Mucosa of rectum (tissue), 2 donors: ENCODE results near the gene C1QTNF12.

Experiments
- H3K27ac ChIP-seq, 2 donors: one replicate each; pipeline ENCODE4 v1.7.0; 2013; ENCODE audit warnings: inconsistent platforms in 2 of 2, low read depth in 2 of 2, low read length in 2 of 2
- H3K27me3 ChIP-seq, 2 donors: one replicate each; pipeline ENCODE4 v1.7.0; 2013; ENCODE audit warnings: low read length in 2 of 2; ENCODE audit not compliant: control insufficient read depth in 2 of 2, insufficient read depth in 2 of 2
- H3K36me3 ChIP-seq, 2 donors: one replicate each; pipeline ENCODE4 v1.7.0; 2013; ENCODE audit warnings: low read length in 2 of 2; ENCODE audit not compliant: control insufficient read depth in 2 of 2, insufficient read depth in 2 of 2
- H3K4me1 ChIP-seq, 2 donors: one replicate each; pipeline ENCODE4 v1.7.0; 2013; ENCODE audit warnings: low read length in 2 of 2, mild to moderate bottlenecking in 1 of 2; ENCODE audit not compliant: control insufficient read depth in 2 of 2, insufficient read depth in 2 of 2
- H3K4me3 ChIP-seq, 2 donors: one replicate each; pipeline ENCODE4 v1.7.0; 2013; ENCODE audit warnings: low read length in 2 of 2
- H3K9ac ChIP-seq, 2 donors: one replicate each; pipeline ENCODE4 v1.7.0; 2013; ENCODE audit warnings: low read length in 2 of 2, low read depth in 1 of 2, mild to moderate bottlenecking in 1 of 2
- H3K9me3 ChIP-seq, 2 donors: one replicate each; pipeline ENCODE4 v1.7.0; 2013; ENCODE audit warnings: low read length in 2 of 2; ENCODE audit not compliant: control insufficient read depth in 2 of 2
- donor health status: healthy.
- donor health status: Normal muscosa, but diverticular disease.

C1QTNF12 gene

DNA sequence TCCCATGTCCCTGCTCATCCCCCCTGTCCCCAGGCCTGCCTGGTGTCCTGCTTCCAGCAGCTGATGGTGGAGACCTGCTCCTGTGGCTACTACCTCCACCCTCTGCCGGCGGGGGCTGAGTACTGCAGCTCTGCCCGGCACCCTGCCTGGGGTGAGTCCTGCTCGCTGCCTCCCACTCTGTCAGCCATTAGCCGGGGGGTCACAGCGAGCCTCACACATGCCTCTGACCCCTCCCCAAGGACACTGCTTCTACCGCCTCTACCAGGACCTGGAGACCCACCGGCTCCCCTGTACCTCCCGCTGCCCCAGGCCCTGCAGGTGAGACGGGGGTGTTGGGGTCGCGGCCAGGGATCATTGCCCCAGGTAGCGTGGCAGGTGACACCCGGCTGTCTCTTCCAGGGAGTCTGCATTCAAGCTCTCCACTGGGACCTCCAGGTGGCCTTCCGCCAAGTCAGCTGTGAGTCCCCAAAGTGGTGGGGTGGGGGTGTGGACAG is 43.8 kb upstream of the C1QTNF12 start:
- H3K27me3 ChIP-seq = peaks cover 4 to 28% of the 10 kb centered on the region in 2 donors

DNA sequence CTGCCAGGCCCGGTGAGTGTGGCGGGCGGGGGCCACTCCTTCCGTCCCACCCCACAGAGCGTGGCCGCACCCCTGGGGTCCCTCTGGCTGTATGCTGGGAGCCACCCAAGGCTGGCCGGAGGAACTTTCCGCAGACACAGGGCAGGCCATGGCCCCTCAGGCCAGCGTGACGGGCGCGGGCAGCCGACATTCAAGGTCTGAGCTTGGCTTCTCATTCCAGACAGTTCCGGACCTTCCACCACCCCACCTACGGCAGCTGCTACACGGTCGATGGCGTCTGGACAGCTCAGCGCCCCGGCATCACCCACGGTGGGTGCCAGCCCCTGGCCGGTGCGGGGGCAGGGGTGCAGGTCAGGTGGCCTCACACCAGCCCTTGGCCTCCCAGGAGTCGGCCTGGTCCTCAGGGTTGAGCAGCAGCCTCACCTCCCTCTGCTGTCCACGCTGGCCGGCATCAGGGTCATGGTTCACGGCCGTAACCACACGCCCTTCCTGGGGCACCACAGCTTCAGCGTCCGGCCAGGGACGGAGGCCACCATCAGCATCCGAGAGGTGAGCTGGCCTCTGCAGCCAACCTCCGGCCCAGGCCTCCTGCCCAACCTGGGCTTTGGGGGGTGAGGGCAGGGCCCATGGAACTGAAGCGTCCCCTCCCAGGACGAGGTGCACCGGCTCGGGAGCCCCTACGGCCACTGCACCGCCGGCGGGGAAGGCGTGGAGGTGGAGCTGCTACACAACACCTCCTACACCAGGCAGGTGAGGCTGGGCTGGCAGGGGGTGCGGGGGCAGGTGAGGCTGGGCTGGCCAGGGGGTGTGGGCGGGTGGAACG is 41.0 kb upstream of the C1QTNF12 start:
- peaks cover 14 to 20% of the 10 kb centered on the region in 2 donors for H3K4me1 ChIP-seq
- no peaks in the 10 kb centered on the region for H3K9me3 ChIP-seq
- H3K9ac ChIP-seq = no peak overlapping the region
- no peaks in the 10 kb centered on the region for H3K36me3 ChIP-seq
- peaks cover 4 to 28% of the 10 kb centered on the region in 2 donors for H3K27me3 ChIP-seq
- H3K4me3 ChIP-seq = no peak overlapping the region
- no peak overlapping the region for H3K27ac ChIP-seq

More for the DNA sequence above, 43.8 kb upstream of the C1QTNF12 start:
- Histone ChIP-seq H3K4me3 (no peak overlapping the region), H3K36me3 (no peaks in the 10 kb centered on the region), H3K9ac (no peak overlapping the region), H3K4me1 (peaks cover 11 to 19% of the 10 kb centered on the region in 2 donors), H3K9me3 (no peaks in the 10 kb centered on the region), H3K27ac (no peak overlapping the region)

DNA sequence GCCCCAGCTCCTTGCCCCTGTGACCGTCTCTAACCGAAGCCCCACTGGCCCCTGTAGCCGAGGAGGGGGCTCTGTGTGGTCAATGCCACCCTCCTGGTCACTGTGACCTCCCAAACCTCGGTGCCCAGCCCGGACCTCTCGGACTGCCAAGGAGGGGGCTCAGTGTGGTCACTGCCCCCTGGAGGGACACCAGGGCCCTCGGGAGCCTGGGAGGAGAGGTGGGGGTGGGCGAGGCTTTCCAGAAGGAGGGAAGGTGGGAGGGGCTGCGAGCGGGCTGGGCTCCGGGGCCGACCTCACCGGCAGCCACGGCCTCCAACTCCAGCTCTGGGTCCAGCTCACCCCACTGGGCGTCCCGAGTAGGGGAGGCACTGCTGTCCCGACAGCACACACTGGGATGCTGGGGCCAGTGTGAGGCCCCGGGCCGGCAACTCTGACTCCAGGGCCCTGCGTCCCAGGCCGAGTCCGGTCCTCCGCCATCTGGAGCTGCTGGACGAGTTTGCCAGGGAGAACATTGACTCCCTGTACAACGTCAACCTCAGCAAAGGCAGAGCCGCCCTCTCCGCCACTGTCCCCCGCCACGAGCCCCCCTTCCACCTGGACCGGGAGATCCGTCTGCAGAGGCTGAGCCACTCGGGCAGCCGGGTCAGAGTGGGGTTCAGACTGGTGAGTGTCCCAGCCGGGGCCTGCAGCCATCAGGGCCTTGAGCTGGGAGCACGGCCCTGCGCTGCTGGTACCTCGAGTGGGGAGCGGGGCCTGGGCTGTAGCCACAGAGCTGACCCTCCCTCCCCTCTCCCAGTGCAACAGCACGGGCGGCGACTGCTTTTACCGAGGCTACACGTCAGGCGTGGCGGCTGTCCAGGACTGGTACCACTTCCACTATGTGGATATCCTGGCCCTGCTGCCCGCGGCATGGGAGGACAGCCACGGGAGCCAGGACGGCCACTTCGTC is 40.1 kb upstream of the C1QTNF12 start:
- Histone ChIP-seq H3K4me1 (peaks cover 16 to 27% of the 10 kb centered on the region in 2 donors), H3K4me3 (no peak overlapping the region), H3K9ac (no peak overlapping the region), H3K27ac (no peak overlapping the region), H3K36me3 (no peaks in the 10 kb centered on the region), H3K27me3 (peaks cover 4 to 28% of the 10 kb centered on the region in 2 donors), H3K9me3 (no peaks in the 10 kb centered on the region)

DNA sequence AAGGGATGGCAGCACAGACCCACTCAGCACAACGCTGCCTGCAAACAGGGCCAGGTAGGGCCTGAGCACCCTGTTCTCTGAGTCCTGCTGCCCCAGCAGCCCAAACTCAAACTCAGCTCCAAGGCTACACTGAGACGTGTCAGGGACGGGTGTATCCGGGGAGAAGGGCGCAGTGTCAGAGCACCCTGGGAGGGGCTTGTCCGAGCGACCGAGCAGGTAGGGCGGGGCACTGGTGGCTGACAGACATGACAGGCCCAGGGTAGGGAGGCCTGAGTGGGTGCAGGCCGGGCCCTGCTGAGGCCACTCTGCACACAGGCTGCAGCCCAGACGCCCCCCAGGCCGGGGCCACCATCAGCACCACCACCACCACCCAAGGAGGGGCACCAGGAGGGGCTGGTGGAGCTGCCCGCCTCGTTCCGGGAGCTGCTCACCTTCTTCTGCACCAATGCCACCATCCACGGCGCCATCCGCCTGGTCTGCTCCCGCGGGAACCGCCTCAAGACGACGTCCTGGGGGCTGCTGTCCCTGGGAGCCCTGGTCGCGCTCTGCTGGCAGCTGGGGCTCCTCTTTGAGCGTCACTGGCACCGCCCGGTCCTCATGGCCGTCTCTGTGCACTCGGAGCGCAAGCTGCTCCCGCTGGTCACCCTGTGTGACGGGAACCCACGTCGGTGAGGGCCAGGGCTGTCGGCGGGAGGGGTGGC is 39.2 kb upstream of the C1QTNF12 start:
- Histone ChIP-seq H3K27me3 (peaks cover 4 to 28% of the 10 kb centered on the region in 2 donors), H3K27ac (no peak overlapping the region), H3K4me1 (peaks cover 16 to 25% of the 10 kb centered on the region in 2 donors), H3K9ac (no peak overlapping the region), H3K4me3 (no peak overlapping the region), H3K9me3 (no peaks in the 10 kb centered on the region), H3K36me3 (no peaks in the 10 kb centered on the region)

DNA sequence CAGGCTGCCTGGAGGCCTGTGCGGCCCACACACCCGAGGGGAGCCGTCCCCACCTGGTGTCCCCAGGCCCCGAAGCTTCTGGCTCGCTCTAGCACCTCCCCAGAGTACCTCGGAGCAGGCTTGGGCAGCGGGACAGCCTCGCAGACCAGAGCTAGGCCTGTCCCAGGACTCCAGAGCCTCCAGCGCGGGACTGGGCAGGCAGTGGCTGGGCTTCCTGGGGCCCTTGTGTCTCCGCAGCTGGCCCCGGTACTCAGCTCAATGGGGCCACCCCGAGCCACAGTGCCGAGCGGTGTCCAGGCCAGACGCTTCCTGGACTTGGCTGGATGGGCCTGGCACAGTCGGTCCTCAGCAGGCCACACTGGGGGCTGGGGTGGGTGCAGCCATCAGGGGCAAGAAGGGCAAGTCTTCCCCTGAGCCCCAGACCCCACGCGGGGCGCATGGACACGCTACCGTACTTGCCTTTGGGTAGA is 38.6 kb upstream of the C1QTNF12 start:
- Histone ChIP-seq H3K27ac (no peak overlapping the region), H3K27me3 (peaks cover 4 to 26% of the 10 kb centered on the region in 2 donors), H3K4me1 (peaks cover 16 to 21% of the 10 kb centered on the region in 2 donors), H3K4me3 (no peak overlapping the region), H3K9ac (no peak overlapping the region), H3K9me3 (no peaks in the 10 kb centered on the region), H3K36me3 (no peaks in the 10 kb centered on the region)

DNA sequence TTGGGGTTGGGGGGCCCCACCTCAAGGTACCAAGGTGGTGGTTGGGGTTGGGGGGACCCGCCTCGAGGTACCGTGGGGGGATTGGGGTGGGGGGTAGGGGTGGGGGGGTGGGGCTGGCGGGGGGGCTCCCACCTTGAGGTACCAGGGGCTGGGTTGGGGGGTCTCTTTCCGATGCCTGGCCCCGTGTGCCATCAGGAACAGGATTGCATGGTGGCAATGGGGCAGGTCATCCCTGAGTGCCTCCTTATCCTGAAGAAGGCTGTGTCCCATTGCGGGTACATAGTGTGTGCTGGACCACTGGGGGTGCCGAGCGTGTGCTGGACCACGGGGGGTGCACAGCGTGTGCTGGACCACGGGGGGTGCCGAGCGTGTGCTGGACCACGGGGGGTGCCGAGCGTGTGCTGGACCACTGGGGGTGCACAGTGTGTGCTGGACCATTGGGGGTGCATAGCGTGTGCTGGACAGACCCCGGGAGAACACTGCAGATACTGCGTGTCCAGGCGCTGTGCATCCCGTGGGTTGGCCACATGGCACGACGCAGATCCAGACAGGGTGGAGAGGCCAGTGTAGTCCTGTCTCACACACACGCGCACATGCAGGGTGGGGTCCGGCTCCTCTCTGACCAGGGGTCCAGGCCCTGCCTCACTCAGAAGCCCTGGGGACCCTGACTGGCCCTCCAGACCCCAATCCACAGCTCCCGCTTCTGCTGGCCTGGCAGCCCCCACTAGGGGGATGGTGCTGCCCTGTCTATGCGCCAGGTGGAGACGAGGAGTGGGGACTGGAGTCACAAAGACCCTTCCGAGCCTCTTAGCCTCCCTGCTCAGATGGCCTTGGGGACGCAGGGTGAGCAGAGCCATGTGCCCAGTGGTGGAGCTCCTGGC is 37.9 kb upstream of the C1QTNF12 start:
- Histone ChIP-seq H3K9ac (no peak overlapping the region), H3K27ac (no peak overlapping the region), H3K4me3 (no peak overlapping the region), H3K9me3 (no peaks in the 10 kb centered on the region), H3K4me1 (peaks cover 16 to 21% of the 10 kb centered on the region in 2 donors), H3K36me3 (no peaks in the 10 kb centered on the region), H3K27me3 (peaks cover 4 to 24% of the 10 kb centered on the region in 2 donors)

DNA sequence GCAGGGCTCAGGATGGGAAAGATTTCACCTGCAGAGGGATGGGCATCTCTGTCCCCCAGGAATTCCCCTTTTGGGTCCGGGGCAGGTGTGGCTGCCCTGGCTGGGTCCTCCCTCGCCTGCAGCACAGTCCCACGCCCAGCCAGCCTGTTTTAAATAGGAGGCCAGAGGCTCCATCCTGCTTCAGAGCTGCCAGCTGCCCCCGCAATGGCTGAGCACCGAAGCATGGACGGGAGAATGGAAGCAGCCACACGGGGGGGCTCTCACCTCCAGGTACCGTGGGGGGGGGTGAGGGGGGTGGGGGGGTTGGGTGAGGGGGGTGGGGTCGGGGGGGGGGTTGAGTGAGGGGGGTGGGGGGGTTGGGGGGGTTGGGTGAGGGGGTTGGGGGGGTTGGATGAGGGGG is 37.3 kb upstream of the C1QTNF12 start:
- Histone ChIP-seq H3K27ac (no peak overlapping the region), H3K36me3 (no peaks in the 10 kb centered on the region), H3K9me3 (no peaks in the 10 kb centered on the region), H3K4me1 (peaks cover 16 to 21% of the 10 kb centered on the region in 2 donors), H3K27me3 (peaks cover 4 to 24% of the 10 kb centered on the region in 2 donors), H3K9ac (no peak overlapping the region), H3K4me3 (no peak overlapping the region)

DNA sequence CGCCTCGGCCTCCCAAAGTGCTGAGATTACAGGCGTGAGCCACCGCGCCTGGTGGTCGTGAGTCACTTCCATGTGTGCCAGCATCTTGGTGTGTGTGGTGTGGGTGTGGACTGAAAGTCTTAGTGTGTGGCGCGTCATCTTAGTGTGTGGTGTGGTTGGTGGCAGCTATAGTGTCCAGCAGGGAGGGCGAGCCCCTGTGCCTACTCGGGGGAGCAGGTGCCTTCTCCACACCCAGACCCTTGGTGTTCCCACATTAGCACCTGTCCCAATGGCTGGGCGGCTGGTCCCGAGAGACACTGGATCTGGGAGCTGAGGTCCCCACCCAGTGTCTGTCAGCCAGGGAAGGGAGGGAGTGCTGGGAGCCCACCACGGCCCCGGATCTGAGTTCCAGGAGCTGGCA is 36.5 kb upstream of the C1QTNF12 start:
- Histone ChIP-seq H3K36me3 (no peaks in the 10 kb centered on the region), H3K27me3 (peaks cover 4 to 24% of the 10 kb centered on the region in 2 donors), H3K9me3 (no peaks in the 10 kb centered on the region), H3K4me3 (no peak overlapping the region), H3K9ac (no peak overlapping the region), H3K27ac (no peak overlapping the region), H3K4me1 (peaks cover 16 to 21% of the 10 kb centered on the region in 2 donors)
